ENCODE results near the gene AKAP8. TPM values are rescaled to one million over a fixed set of nuclear protein-coding genes. Genes with fewer than 3 reads are reported as not detected.
"Not testable (repeated sequence)": the region's sequence is repeated elsewhere in the genome, so short reads cannot be mapped to it uniquely, and the experiment has no call there.

The AKAP8 gene
- total RNA-seq, 1 experiment from 2014 or later: 35.8 TPM

GRCh38 chr19:15412832-15413231, 33.2 kb upstream of the AKAP8 start:
- H3K4me3 Mint-ChIP-seq (ENCODE audit: low read depth, unreplicated experiment): no peak overlapping the region
- CTCF ChIA-PET: no interaction called here
- intact Hi-C loops (cut with micrococcal nuclease; ENCODE audit: unreplicated experiment): no loop called here

DNA sequence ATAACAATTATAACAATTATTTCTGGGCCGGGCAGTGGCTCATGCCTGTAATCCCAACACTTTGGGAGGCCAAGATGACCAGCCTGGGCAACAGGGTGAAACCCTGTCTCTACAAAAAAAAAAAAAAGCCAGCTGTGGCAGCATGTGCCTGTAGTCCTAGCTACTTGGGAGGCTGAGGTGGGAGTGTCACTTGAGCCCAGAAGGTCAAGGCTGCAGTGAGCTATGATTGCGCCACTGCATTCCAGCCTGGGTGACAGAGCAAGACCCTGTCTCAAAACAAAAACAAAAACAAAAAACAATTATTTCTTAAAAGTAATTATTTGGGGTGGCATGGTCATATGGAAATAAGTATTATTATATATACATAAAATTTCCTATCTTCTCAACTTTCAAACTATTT, 31.8 kb upstream of the AKAP8 start:
- DNase-seq; H3K27ac Mint-ChIP-seq (ENCODE audit: unreplicated experiment); H3K4me1 Mint-ChIP-seq (ENCODE audit: low read depth, unreplicated experiment); H3K4me3 Mint-ChIP-seq (ENCODE audit: low read depth, unreplicated experiment); CTCF ChIA-PET; H3K9me3 Mint-ChIP-seq (ENCODE audit: low read depth, unreplicated experiment); BruUV-seq (replicated peaks); intact Hi-C loops (cut with micrococcal nuclease; ENCODE audit: unreplicated experiment); H3K27me3 Mint-ChIP-seq (ENCODE audit: unreplicated experiment): not testable (repeated sequence)
- peaks cover 17% of the 10 kb centered on the region for H3K36me3 Mint-ChIP-seq (ENCODE audit: insufficient read depth, unreplicated experiment)

More at GRCh38 chr19:15412832-15413231, 33.2 kb upstream of the AKAP8 start:
- Mint-ChIP-seq H3K27me3 (ENCODE audit: unreplicated experiment) (no peaks in the 10 kb centered on the region), H3K9me3 (ENCODE audit: low read depth, unreplicated experiment) (no peaks in the 10 kb centered on the region), H3K36me3 (ENCODE audit: insufficient read depth, unreplicated experiment) (peaks cover 15% of the 10 kb centered on the region), H3K27ac (ENCODE audit: unreplicated experiment) (no peak overlapping the region), H3K4me1 (ENCODE audit: low read depth, unreplicated experiment) (peaks cover 7% of the 10 kb centered on the region)
- BruUV-seq (replicated peaks): no TSS peak
- TF ChIP-seq CTCF (IDR thresholded peaks at IDR 0.05; ENCODE audit: unreplicated experiment): no peak
- DNase-seq: no peak

- no peak for TF ChIP-seq CTCF (IDR thresholded peaks at IDR 0.05; ENCODE audit: unreplicated experiment)
- Mint-ChIP-seq H3K4me1 (ENCODE audit: low read depth, unreplicated experiment) (peaks cover 16% of the 10 kb centered on the region), H3K9me3 (ENCODE audit: low read depth, unreplicated experiment) (no peaks in the 10 kb centered on the region), H3K27ac (ENCODE audit: unreplicated experiment) (no peak overlapping the region), H3K36me3 (ENCODE audit: insufficient read depth, unreplicated experiment) (peaks cover 36% of the 10 kb centered on the region), H3K4me3 (ENCODE audit: low read depth, unreplicated experiment) (no peak overlapping the region), H3K27me3 (ENCODE audit: unreplicated experiment) (no peaks in the 10 kb centered on the region)
- DNase-seq: no peak
- CTCF ChIA-PET: no interaction called here
- no TSS peak for BruUV-seq (replicated peaks)
- intact Hi-C loops (cut with micrococcal nuclease; ENCODE audit: unreplicated experiment): no loop called here
Observed at GRCh38 chr19:15404780-15405211, 25.2 kb upstream of the AKAP8 start.

DNA sequence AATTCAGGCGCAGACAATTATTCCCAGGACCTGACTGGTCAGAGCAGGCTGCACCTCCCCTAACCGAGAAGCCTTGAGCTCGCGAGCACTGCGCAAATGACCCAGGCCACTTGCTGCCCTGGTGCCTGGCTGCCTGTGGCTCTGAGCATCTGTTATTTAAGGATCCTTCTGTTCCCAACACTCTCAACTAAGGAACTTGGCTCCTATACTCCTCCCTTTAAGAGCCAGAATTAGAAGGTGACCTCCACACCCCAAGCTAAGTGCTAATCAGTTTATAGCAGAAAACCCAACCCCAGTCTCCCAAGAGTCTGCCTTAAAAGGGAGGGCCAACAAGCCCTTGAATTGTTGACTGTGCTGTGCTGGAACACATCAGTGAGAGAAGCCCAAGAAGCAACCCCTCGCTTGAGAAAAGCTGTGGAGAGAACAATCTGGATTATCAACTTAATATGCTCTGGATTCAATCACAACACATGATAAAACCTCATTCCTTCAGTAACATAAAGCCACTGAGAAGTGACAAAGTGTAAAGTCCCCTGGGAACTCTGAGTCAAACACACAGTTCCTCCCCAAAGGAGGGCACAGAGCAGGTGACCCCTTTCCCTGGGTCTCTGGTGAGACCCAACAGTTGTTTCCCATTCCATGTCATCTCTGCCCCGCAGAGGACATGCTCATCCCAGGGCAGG, 24.7 kb upstream of the AKAP8 start:
- H3K27me3 Mint-ChIP-seq (ENCODE audit: unreplicated experiment): no peaks in the 10 kb centered on the region
- no peaks in the 10 kb centered on the region for H3K9me3 Mint-ChIP-seq (ENCODE audit: low read depth, unreplicated experiment)
- no peak for DNase-seq
- intact Hi-C loops (cut with micrococcal nuclease; ENCODE audit: unreplicated experiment): no loop called here
- CTCF ChIA-PET: no interaction called here
- peaks cover 16% of the 10 kb centered on the region for H3K4me1 Mint-ChIP-seq (ENCODE audit: low read depth, unreplicated experiment)
- no peak overlapping the region for H3K27ac Mint-ChIP-seq (ENCODE audit: unreplicated experiment)
- BruUV-seq (replicated peaks): no TSS peak
- TF ChIP-seq CTCF (IDR thresholded peaks at IDR 0.05; ENCODE audit: unreplicated experiment): no peak
- H3K36me3 Mint-ChIP-seq (ENCODE audit: insufficient read depth, unreplicated experiment): peaks cover 42% of the 10 kb centered on the region
- H3K4me3 Mint-ChIP-seq (ENCODE audit: low read depth, unreplicated experiment): no peak overlapping the region

GRCh38 chr19:15403151-15403531, 23.6 kb upstream of the AKAP8 start:
- Mint-ChIP-seq H3K4me3 (ENCODE audit: low read depth, unreplicated experiment) (no peak overlapping the region), H3K36me3 (ENCODE audit: insufficient read depth, unreplicated experiment) (peaks cover 40% of the 10 kb centered on the region), H3K4me1 (ENCODE audit: low read depth, unreplicated experiment) (peaks cover 16% of the 10 kb centered on the region), H3K27ac (ENCODE audit: unreplicated experiment) (no peak overlapping the region), H3K9me3 (ENCODE audit: low read depth, unreplicated experiment) (no peaks in the 10 kb centered on the region), H3K27me3 (ENCODE audit: unreplicated experiment) (no peaks in the 10 kb centered on the region)
- CTCF ChIA-PET: no interaction called here
- intact Hi-C loops (cut with micrococcal nuclease; ENCODE audit: unreplicated experiment): no loop called here
- TF ChIP-seq CTCF (IDR thresholded peaks at IDR 0.05; ENCODE audit: unreplicated experiment): no peak
- no peak for DNase-seq
- no TSS peak for BruUV-seq (replicated peaks)

All from Calu3 (cell line).